CD4-positive, alpha-beta T cell (primary cell): ENCODE data around the gene AP2A1. TPM values are rescaled to one million over a fixed set of nuclear protein-coding genes. Genes with fewer than 3 reads are reported as not detected.

Experiments used
- ATAC-seq: fragments of 200-7000 bp; cut with Tn5 transposase; one replicate; pipeline ENCODE4 v1.10.0; 2022; ENCODE audit warnings: mild to moderate bottlenecking; ENCODE audit not compliant: poor library complexity
- CTCF ChIA-PET: fragments of 350-600 bp; sonication (Branson Sonifier 250); formaldehyde crosslinking; loops from one replicate; lab custom pipeline; 2021; ENCODE audit warnings: antibody characterized with exemption, inconsistent platforms; lab: Charles Lee
- POLR2A ChIA-PET: fragments of 350-600 bp; sonication (Branson Sonifier 250); formaldehyde crosslinking; loops from one replicate; lab custom pipeline; 2021; ENCODE audit warnings: antibody characterized with exemption, inconsistent platforms; lab: Charles Lee
- DNase-seq, 14 experiments: peaks; one replicate each; pipeline ENCODE4 v3.0.0-alpha.2; 2013 to 2020; ENCODE audit warnings: mixed read lengths in 2 of 14
- H3K27ac ChIP-seq, 2 donors: one replicate each; pipeline versions ENCODE4 v1.5.1 to v1.7.0; 2013; ENCODE audit warnings: low read length in 2 of 2, low read depth in 1 of 2, mild to moderate bottlenecking in 1 of 2
- H3K27me3 ChIP-seq, 2 experiments: 1 replicate in 1 of 2; 2 replicates in 1 of 2; pipeline versions ENCODE4 v1.6.1 to v1.7.0; 2013; ENCODE audit warnings: low read length in 2 of 2, control low read depth in 1 of 2, mild to moderate bottlenecking in 1 of 2, moderate library complexity in 1 of 2; ENCODE audit not compliant: insufficient read depth in 2 of 2, control insufficient read depth in 1 of 2
- H3K36me3 ChIP-seq: one replicate; pipeline ENCODE4 v1.6.1; 2013; ENCODE audit warnings: low read length, control low read depth; ENCODE audit not compliant: insufficient read depth
- H3K4me1 ChIP-seq: one replicate; pipeline ENCODE4 v1.6.1; 2013; ENCODE audit warnings: low read length, control low read depth; ENCODE audit not compliant: insufficient read depth
- H3K4me3 ChIP-seq: one replicate; pipeline ENCODE4 v1.5.1; 2013; ENCODE audit warnings: mild to moderate bottlenecking, low read length, moderate library complexity
- H3K9me3 ChIP-seq, 2 experiments: 1 replicate in 1 of 2; 2 replicates in 1 of 2; pipeline versions ENCODE4 v1.6.1 to v1.7.0; 2013; ENCODE audit warnings: low read length in 2 of 2, mild to moderate bottlenecking in 2 of 2, control low read depth in 1 of 2, moderate library complexity in 1 of 2; ENCODE audit not compliant: control insufficient read depth in 1 of 2, insufficient read depth in 1 of 2
- H3K27ac Mint-ChIP-seq: one replicate; pipeline ENCODE4 v1.8.0; 2020; ENCODE audit warnings: mixed read lengths
- H3K27me3 Mint-ChIP-seq: one replicate; pipeline ENCODE4 v1.8.0; 2021; ENCODE audit warnings: mixed read lengths
- H3K36me3 Mint-ChIP-seq: one replicate; pipeline ENCODE4 v1.8.0; 2021; ENCODE audit warnings: low read depth, mixed read lengths
- H3K4me1 Mint-ChIP-seq: one replicate; pipeline ENCODE4 v1.8.0; 2021; ENCODE audit warnings: low read depth, mixed read lengths
- H3K4me3 Mint-ChIP-seq: one replicate; pipeline ENCODE4 v1.8.0; 2020; ENCODE audit warnings: mild to moderate bottlenecking, mixed read lengths
- H3K9me3 Mint-ChIP-seq: one replicate; pipeline ENCODE4 v1.8.0; 2020; ENCODE audit warnings: mixed read lengths
- CTCF ChIP-seq: fragments of 200-600 bp; IDR thresholded peaks from one replicate; pipeline ENCODE4 v1.8.0; 2022; ENCODE audit warnings: antibody characterized with exemption, mild to moderate bottlenecking
- intact Hi-C, 2 experiments: fragments of 100-400 bp; cut with DNase I in 1 of 2; cut with micrococcal nuclease in 1 of 2; formaldehyde crosslinking; loops; one replicate each; pipeline versions ENCODE4 v1.15.1 to v1.9.0; 2023 to 2025; cut with DNase I, micrococcal nuclease
- total RNA-seq, 174 experiments: library from RNA in 2 of 174; stranded (reverse) in 2 of 174; gene quantifications; one replicate each; pipeline ENCODE4 v1.2.3 and lab custom pipeline; 2021 to 2026

The AP2A1 gene
- total RNA-seq, 2 experiments from 2014 or later, result 28.2 to 28.9 TPM

DNA sequence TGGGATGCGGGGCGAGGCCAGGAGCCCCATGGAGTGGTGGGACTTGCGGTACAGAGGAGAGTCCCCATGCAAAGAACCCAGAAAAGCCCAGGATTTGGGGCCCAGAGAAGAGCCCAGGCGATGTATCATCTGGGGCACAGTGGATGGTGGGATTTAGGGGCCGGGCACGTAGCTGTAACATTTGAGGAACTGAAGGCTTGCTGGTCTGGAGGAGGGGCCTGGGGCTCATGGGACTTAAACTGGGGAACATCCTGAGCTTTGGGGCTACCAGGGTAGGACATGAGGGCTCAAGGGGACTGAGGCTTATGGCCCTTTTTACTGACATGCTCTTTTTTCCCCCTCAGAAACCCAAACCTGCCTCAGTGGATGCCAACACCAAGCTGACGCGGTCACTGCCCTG, 64.8 kb downstream of the AP2A1 start:
- Histone ChIP-seq H3K27me3 (no peaks in the 10 kb centered on the region), H3K4me3 (no peak overlapping the region), H3K27ac (no peak overlapping the region), H3K9me3 (no peaks in the 10 kb centered on the region), H3K36me3 (peaks cover 95% of the 10 kb centered on the region), H3K4me1 (peaks cover 2% of the 10 kb centered on the region)
- CTCF ChIA-PET, result no interaction called here
- no peaks in the 10 kb centered on the region for H3K9me3 Mint-ChIP-seq
- peaks cover 1% of the 10 kb centered on the region for H3K4me1 Mint-ChIP-seq
- DNase-seq, result no peak
- H3K27ac Mint-ChIP-seq, result no peak overlapping the region
- no peaks in the 10 kb centered on the region for H3K27me3 Mint-ChIP-seq
- no peak for TF ChIP-seq CTCF
- H3K4me3 Mint-ChIP-seq, result no peak overlapping the region
- ATAC-seq, result no peak
- POLR2A ChIA-PET, result no interaction called here
- peaks cover 53% of the 10 kb centered on the region for H3K36me3 Mint-ChIP-seq
- intact Hi-C loops, result no loop called here

GRCh38 chr19:49832556-49832955, 65.8 kb downstream of the AP2A1 start:
- POLR2A ChIA-PET, result no interaction called here
- no peaks in the 10 kb centered on the region for H3K9me3 ChIP-seq
- Mint-ChIP-seq H3K27ac (no peak overlapping the region), H3K4me3 (no peak overlapping the region), H3K4me1 (no peaks in the 10 kb centered on the region), H3K9me3 (no peaks in the 10 kb centered on the region), H3K27me3 (no peaks in the 10 kb centered on the region), H3K36me3 (peaks cover 49% of the 10 kb centered on the region)
- no peaks in the 10 kb centered on the region for H3K4me1 ChIP-seq
- intact Hi-C loops, result no loop called here
- DNase-seq, result no peak
- H3K27ac ChIP-seq, result no peak overlapping the region
- TF ChIP-seq CTCF, result no peak
- no peak overlapping the region for H3K4me3 ChIP-seq
- CTCF ChIA-PET, result no interaction called here
- no peak for ATAC-seq
- no peaks in the 10 kb centered on the region for H3K27me3 ChIP-seq
- peaks cover 86% of the 10 kb centered on the region for H3K36me3 ChIP-seq

DNA sequence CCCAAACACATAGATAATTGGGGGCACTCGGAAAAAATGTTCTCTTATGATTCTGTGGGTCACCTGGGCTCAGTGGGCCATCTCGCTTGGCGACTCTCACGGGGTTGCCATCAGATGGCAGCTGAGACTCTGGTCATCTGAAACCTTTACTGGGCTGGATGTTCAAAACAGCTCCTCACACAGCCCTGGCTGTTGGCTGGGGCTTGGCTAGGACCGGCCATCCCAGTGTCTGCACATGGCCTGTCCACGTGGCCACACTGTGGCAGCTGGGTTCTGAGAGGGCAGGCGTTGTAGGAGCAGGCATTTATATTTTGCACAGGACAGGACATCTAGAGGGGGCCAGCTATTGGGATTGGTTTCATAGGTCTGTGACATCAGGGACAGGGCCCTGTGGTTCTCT, 66.8 kb downstream of the AP2A1 start:
- H3K27ac Mint-ChIP-seq, result no peak overlapping the region
- CTCF ChIA-PET, result no interaction called here

More for the DNA sequence above, 66.8 kb downstream of the AP2A1 start:
- DNase-seq (no peak), ATAC-seq (no peak)
- no peak overlapping the region for H3K4me3 Mint-ChIP-seq
- no peaks in the 10 kb centered on the region for H3K4me1 ChIP-seq
- no peaks in the 10 kb centered on the region for H3K9me3 Mint-ChIP-seq
- H3K4me3 ChIP-seq, result no peak overlapping the region
- H3K36me3 Mint-ChIP-seq, result peaks cover 49% of the 10 kb centered on the region
- H3K4me1 Mint-ChIP-seq, result no peaks in the 10 kb centered on the region
- H3K36me3 ChIP-seq, result peaks cover 84% of the 10 kb centered on the region
- TF ChIP-seq CTCF, result no peak
- H3K27ac ChIP-seq, result no peak overlapping the region
- no peaks in the 10 kb centered on the region for H3K9me3 ChIP-seq
- POLR2A ChIA-PET, result no interaction called here
- intact Hi-C loops, result no loop called here
- no peaks in the 10 kb centered on the region for H3K27me3 Mint-ChIP-seq
- no peaks in the 10 kb centered on the region for H3K27me3 ChIP-seq
